ENCODE results near the gene CD86.

The CD86 gene

DNA sequence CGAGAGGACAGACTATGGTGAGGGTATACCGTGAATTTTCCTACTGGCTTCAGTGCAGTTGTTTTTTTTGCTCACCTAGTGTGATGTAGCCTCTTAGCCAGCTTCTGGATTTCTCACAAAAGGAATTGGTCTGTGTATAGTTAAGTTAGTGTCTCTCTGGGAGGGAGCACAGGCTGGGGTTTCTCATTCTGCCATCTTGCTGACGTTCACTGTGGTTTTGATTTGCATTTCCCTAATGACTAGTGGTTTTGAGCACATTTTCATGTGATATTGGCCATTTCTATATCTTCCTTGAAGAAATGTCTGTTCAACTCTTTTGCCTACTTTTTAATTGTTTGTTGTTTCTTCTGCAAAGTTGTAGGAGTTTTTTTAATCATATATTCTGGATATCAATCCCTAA lies 2.2 kb upstream of the CD86 start:
- H3K4me3 ChIP-seq (ENCODE audit: low read depth, low read length): no peak overlapping the region
- TF ChIP-seq, protein P1, sequence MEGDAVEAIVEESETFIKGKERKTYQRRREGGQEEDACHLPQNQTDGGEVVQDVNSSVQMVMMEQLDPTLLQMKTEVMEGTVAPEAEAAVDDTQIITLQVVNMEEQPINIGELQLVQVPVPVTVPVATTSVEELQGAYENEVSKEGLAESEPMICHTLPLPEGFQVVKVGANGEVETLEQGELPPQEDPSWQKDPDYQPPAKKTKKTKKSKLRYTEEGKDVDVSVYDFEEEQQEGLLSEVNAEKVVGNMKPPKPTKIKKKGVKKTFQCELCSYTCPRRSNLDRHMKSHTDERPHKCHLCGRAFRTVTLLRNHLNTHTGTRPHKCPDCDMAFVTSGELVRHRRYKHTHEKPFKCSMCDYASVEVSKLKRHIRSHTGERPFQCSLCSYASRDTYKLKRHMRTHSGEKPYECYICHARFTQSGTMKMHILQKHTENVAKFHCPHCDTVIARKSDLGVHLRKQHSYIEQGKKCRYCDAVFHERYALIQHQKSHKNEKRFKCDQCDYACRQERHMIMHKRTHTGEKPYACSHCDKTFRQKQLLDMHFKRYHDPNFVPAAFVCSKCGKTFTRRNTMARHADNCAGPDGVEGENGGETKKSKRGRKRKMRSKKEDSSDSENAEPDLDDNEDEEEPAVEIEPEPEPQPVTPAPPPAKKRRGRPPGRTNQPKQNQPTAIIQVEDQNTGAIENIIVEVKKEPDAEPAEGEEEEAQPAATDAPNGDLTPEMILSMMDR (IDR thresholded peaks at IDR 0.05; ENCODE audit: insufficient read depth, low read depth, low read length, missing control alignments): no peak
- peak; percentile 72 for DNase-seq (ENCODE audit: low read depth)

DNA sequence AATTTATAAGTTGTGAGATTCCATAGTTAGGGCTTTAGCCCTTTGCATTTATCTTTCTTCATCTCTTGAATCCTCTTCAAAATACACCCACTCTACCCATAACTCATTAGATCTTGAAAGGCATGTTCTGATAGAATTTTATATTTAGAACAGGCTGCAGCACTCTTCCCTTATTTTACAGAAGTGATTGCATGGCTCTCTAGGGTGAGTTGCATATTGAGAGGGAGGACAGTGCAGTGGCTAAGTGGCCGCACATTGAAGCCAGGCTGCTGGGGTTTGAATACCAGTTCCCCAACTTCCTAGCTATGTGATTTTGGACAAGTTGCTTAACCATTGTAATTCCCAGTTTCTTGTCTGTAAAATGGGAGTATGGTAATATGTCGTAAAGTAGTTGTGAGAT lies 2.5 kb downstream of the CD86 start:
- peak overlapping the region; percentile 61 for H3K4me3 ChIP-seq (ENCODE audit: low read depth, low read length)
- TF ChIP-seq, protein P1 (IDR thresholded peaks at IDR 0.05; ENCODE audit: insufficient read depth, low read depth, low read length, missing control alignments): no peak
- DNase-seq (ENCODE audit: low read depth): no peak

DNA sequence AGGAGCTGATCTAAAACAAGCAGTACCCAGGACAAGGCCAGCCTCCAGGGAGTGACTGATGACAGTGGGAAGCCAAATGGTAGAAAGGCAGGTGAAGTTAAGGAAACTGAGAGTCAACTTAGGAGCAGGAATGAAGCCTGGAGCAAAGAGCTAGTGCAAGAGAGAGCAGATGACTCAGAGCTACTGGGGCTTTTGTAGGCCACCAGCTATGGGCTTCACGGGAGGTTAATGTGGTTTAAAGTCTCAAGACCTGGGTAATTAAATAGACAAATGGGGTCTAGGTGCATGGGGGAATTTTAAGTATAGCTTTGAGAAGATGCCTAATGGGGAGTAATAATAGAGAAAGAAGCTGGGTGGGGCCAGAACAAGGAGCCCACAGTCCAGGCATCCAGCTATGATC lies 3.1 kb downstream of the CD86 start:
- TF ChIP-seq, protein P1 (IDR thresholded peaks at IDR 0.05; ENCODE audit: insufficient read depth, low read depth, low read length, missing control alignments): no peak
- peak; percentile 63 for DNase-seq (ENCODE audit: low read depth)
- H3K4me3 ChIP-seq (ENCODE audit: low read depth, low read length): peak overlapping the region; percentile 61

DNA sequence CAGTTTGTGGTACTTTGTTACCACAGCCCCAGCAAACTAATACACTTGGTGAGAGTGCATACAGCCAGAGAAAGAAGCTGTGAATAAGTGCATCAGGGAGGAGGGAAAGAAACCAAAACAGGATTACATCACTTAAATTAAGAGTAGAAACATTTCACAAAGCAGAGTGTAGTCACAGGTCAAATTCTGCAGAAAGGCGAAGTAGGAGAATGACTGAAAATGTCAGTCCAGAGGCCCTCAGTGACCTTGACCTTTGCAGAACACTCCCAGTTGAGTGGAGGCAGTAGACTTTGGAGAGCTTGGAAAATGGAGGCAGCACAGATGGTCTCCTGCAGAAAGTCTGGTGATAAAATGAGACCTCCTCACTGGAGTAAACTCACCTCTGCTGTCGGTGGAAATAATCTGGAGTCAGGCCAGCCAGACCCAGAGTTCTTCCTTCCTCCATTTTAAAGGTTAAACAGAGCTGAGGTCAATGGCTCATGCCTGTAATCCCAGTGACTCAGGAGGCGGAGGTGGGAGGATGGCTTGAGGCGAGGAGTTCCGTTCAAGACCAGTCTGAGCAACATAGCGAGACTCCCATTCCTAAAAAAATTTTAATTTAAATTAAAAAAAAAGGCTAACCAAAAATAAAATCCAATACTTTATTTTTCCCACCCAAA lies 5.0 kb downstream of the CD86 start:
- DNase-seq (ENCODE audit: low read depth): no peak
- H3K4me3 ChIP-seq (ENCODE audit: low read depth, low read length): no peak overlapping the region
- TF ChIP-seq, protein P1 (IDR thresholded peaks at IDR 0.05; ENCODE audit: insufficient read depth, low read depth, low read length, missing control alignments): no peak

DNA sequence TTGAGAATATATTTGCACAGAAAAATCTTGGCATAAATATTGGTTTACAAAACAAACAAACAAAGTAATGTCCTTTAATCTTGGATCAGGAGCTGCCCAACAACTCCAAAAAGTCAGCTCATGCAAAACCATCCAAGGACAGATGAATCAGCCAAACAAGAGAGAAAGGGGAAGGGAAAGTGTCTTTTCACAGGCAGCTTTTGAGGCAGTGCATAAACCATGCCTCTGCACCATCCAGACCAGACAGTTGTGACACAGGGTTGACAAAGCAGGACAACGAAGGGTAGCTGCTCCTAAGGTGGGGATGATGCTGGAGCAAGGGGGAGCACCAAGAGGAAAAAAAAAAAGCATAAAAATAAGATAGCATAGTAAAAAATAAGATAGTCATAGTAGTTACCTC lies 8.7 kb downstream of the CD86 start:
- peak; percentile 35 for DNase-seq (ENCODE audit: low read depth)
- TF ChIP-seq, protein P1 (IDR thresholded peaks at IDR 0.05; ENCODE audit: insufficient read depth, low read depth, low read length, missing control alignments): no peak
- H3K4me3 ChIP-seq (ENCODE audit: low read depth, low read length): no peak overlapping the region

DNA sequence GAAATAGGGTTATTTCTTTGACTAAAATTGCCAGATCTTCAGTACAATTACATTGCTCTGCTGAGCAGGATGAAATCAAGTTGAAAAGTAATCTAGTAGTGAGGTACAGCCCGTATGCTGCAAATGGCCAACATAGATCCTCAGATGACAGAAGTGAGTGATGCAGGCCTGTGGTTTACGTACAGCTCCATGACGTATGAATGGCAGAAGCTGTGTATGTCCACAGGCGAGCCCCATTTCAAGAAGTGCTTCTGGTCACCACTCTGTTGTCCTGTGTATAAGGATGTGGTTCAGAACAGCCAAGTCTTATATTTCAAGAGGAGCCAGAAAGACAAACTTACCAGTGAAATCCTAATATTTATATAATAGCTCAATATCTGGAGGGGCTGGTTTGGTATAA lies 9.2 kb downstream of the CD86 start:
- H3K4me3 ChIP-seq (ENCODE audit: low read depth, low read length): no peak overlapping the region
- TF ChIP-seq, protein P1 (IDR thresholded peaks at IDR 0.05; ENCODE audit: insufficient read depth, low read depth, low read length, missing control alignments): no peak
- no peak for DNase-seq (ENCODE audit: low read depth)

Measured in GM12865 (cell line).